Measurements from ENCODE around the gene PLCZ1. TPM values are rescaled to one million over a fixed set of nuclear protein-coding genes. Genes with fewer than 3 reads are reported as not detected.

Gene PLCZ1
- total and polyA plus RNA-seq, 9 of the 15 experiments (the other 6 are each of a cell fraction or from before 2014, with no cell fraction given) = not detected

DNA sequence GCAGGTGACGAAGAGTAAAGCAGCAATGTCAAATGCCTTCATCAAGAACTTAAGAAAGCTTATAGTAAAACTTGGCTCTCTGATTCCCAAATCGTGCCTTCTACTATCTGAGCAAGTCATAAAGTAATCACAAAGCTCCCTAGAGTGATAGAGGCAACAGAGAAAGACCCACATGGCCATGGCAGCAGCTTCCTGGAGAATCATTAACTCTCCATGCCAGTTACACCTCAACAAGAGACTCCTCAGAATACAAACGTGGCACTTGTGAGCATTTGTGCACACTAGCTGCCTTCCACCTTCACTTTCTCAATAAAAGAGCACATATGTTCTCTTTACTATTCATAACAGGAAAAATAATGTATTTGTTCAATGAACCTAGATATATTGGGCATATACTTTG is 48.0 kb downstream of the PLCZ1 start (continued):
- TF ChIP-seq, protein P1, sequence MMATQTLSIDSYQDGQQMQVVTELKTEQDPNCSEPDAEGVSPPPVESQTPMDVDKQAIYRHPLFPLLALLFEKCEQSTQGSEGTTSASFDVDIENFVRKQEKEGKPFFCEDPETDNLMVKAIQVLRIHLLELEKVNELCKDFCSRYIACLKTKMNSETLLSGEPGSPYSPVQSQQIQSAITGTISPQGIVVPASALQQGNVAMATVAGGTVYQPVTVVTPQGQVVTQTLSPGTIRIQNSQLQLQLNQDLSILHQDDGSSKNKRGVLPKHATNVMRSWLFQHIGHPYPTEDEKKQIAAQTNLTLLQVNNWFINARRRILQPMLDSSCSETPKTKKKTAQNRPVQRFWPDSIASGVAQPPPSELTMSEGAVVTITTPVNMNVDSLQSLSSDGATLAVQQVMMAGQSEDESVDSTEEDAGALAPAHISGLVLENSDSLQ (IDR thresholded peaks at IDR 0.05) = no peak
- TF ChIP-seq ZNF407 (IDR thresholded peaks at IDR 0.05; ENCODE audit: low read depth) = no peak
- no peak for TF ChIP-seq GATA2 (CRISPR knock-in tag; IDR thresholded peaks at IDR 0.05)
- TF ChIP-seq CBX1 (IDR thresholded peaks at IDR 0.05; ENCODE audit: low read depth) = no peak
